HCT116 (cell line): ENCODE results near the gene FOXB1. TPM values are rescaled to one million over a fixed set of nuclear protein-coding genes. Genes with fewer than 3 reads are reported as not detected.

Experiments used
- ATAC-seq: fragments of 200-7000 bp; cut with Tn5 transposase; 2 replicates; pipeline ENCODE4 v1.9.1; 2020; ENCODE audit warnings: mild to moderate bottlenecking, moderate library complexity
- BruUV-seq: library from RNA; stranded (reverse); fragments of 400-500 nt; replicated peaks from 2 replicates; lab custom pipeline; 2021; lab: Mats Ljungman, UMichigan
- CTCF ChIA-PET: fragments of 300-600 bp; sonication (Branson Sonifier 250); formaldehyde crosslinking; loops from one replicate; lab custom pipeline; 2021; ENCODE audit warnings: antibody characterized with exemption; lab: Charles Lee
- POLR2A ChIA-PET: fragments of 300-600, 350-600 bp; sonication (Branson Sonifier 250); formaldehyde crosslinking; loops from one replicate; lab custom pipeline; 2021; ENCODE audit warnings: antibody characterized with exemption; lab: Charles Lee
- RAD21 ChIA-PET, 2 experiments: fragments of 300-600 bp; sonication (Branson Sonifier 250); formaldehyde crosslinking; loops; one replicate each; lab custom pipeline; 2023; ENCODE audit warnings: low total read pairs in 2 of 2; ENCODE audit not compliant: uncharacterized antibody in 2 of 2, unreplicated experiment in 2 of 2, low non-redundant PET in 1 of 2; lab: Charles Lee
- DNase-seq: peaks from one replicate; pipeline ENCODE4 v3.0.0-alpha.2; 2010; ENCODE audit warnings: low read depth, low spot score
- H2AFZ ChIP-seq: fragments of 200-600 bp; shearing (Covaris generic), sonication (generic); 2 replicates; pipeline ENCODE4 v1.6.1; 2017; ENCODE audit warnings: low read depth, mixed run types, mixed read lengths, antibody characterized with exemption, low read length; ENCODE audit not compliant: poor library complexity, severe bottlenecking
- H3K27ac ChIP-seq: 2 replicates; pipeline ENCODE4 v1.5.1; 2012; ENCODE audit warnings: low read depth, low read length
- H3K27me3 ChIP-seq: fragments of 200-600 bp; sonication (generic); 2 replicates; pipeline ENCODE4 v1.6.1; 2016; ENCODE audit warnings: mixed run types, low read length, mixed read lengths; ENCODE audit not compliant: insufficient read depth
- H3K36me3 ChIP-seq, 2 experiments: fragments of 200-500 bp in 1 of 2; fragments of 200-600 bp in 1 of 2; sonication (Bioruptor generic) in 1 of 2; sonication (generic) in 1 of 2; 2 replicates each; pipeline versions ENCODE4 v1.5.1 to v1.6.1; 2014 to 2016; ENCODE audit warnings: low read length in 2 of 2, inconsistent platforms in 1 of 2, mixed read lengths in 1 of 2, mixed run types in 1 of 2; ENCODE audit not compliant: insufficient read depth in 2 of 2, control insufficient read depth in 1 of 2
- H3K4me1 ChIP-seq, 2 experiments: fragments of 200-600 bp in 1 of 2; sonication (generic) in 1 of 2; 2 replicates each; pipeline versions ENCODE4 v1.5.1 to v1.6.1; 2012 to 2017; ENCODE audit warnings: low read length in 2 of 2, inconsistent platforms in 1 of 2, mild to moderate bottlenecking in 1 of 2, mixed read lengths in 1 of 2, mixed run types in 1 of 2, moderate library complexity in 1 of 2; ENCODE audit not compliant: insufficient read depth in 2 of 2, control insufficient read depth in 1 of 2
- H3K4me2 ChIP-seq: fragments of 200-600 bp; sonication (generic); 2 replicates; pipeline ENCODE4 v1.6.1; 2017; ENCODE audit warnings: mixed run types, low read length, mixed read lengths
- H3K4me3 ChIP-seq, 2 experiments: fragments of 200-600 bp in 1 of 2; sonication (generic) in 1 of 2; replicated peaks in 1 of 2; 2 replicates each; pipeline ENCODE4 v1.5.1; 2011 to 2016; ENCODE audit warnings: low read length in 2 of 2, control low read depth in 1 of 2, low read depth in 1 of 2, mild to moderate bottlenecking in 1 of 2, mixed read lengths in 1 of 2, mixed run types in 1 of 2
- H3K79me2 ChIP-seq: fragments of 200-600 bp; sonication (generic); 2 replicates; pipeline ENCODE4 v1.6.1; 2017; ENCODE audit warnings: mild to moderate bottlenecking, mixed run types, low read length, moderate library complexity, mixed read lengths; ENCODE audit not compliant: insufficient read depth
- H3K9ac ChIP-seq: fragments of 200-600 bp; sonication (generic); 2 replicates; pipeline ENCODE4 v1.6.1; 2016; ENCODE audit warnings: low read length, mixed read lengths
- H3K9me2 ChIP-seq: fragments of 200-600 bp; sonication (generic), shearing (Covaris generic); 2 replicates; pipeline ENCODE4 v1.6.1; 2017; ENCODE audit warnings: mixed run types, mild to moderate bottlenecking, moderate library complexity; ENCODE audit not compliant: insufficient read depth
- H3K9me3 ChIP-seq, 2 experiments: fragments of 200-500 bp in 1 of 2; fragments of 200-600 bp in 1 of 2; sonication (Bioruptor generic) in 1 of 2; sonication (generic) in 1 of 2; 2 replicates each; pipeline ENCODE4 v1.6.1; 2014 to 2017; ENCODE audit warnings: low read length in 2 of 2, mixed read lengths in 2 of 2, inconsistent platforms in 1 of 2, low read depth in 1 of 2, mild to moderate bottlenecking in 1 of 2, mixed run types in 1 of 2, moderate library complexity in 1 of 2; ENCODE audit not compliant: control insufficient read depth in 1 of 2, insufficient read depth in 1 of 2
- H4K20me1 ChIP-seq: fragments of 200-600 bp; sonication (generic), shearing (Covaris generic); 2 replicates; pipeline ENCODE4 v1.6.1; 2017; ENCODE audit warnings: mixed run types, mild to moderate bottlenecking, moderate library complexity; ENCODE audit not compliant: insufficient read depth
- ATF3 ChIP-seq: IDR thresholded peaks from 2 replicates; pipeline ENCODE4 v1.6.1; 2012
- CBX3 ChIP-seq: IDR thresholded peaks from 2 replicates; pipeline ENCODE4 v1.6.1; 2012; ENCODE audit warnings: low read depth
- CEBPB ChIP-seq: IDR thresholded peaks from 2 replicates; pipeline ENCODE4 v1.6.1; 2012; ENCODE audit warnings: low read depth
- ELF1 ChIP-seq: IDR thresholded peaks from 2 replicates; pipeline ENCODE4 v1.6.1; 2012; ENCODE audit warnings: low read depth, borderline replicate concordance
- EZH2phosphoT487 ChIP-seq: fragments of 200-600 bp; IDR thresholded peaks from 2 replicates; pipeline ENCODE4 v1.6.1; 2018; ENCODE audit warnings: antibody characterized with exemption, borderline replicate concordance
- FOSL1 ChIP-seq: IDR thresholded peaks from 2 replicates; pipeline ENCODE4 v1.6.1; 2012; ENCODE audit warnings: low read depth
- JUND ChIP-seq: IDR thresholded peaks from 2 replicates; pipeline ENCODE4 v1.6.1; 2012
- POLR2AphosphoS5 ChIP-seq: IDR thresholded peaks from 2 replicates; pipeline ENCODE4 v1.6.1; 2011; ENCODE audit warnings: mild to moderate bottlenecking, low read depth, low read length, moderate library complexity
- RAD21 ChIP-seq: IDR thresholded peaks from 2 replicates; pipeline ENCODE4 v1.6.1; 2012; ENCODE audit warnings: low read depth, mild to moderate bottlenecking
- SIN3A ChIP-seq: IDR thresholded peaks from 2 replicates; pipeline ENCODE4 v1.6.1; 2012; ENCODE audit warnings: low read depth
- SP1 ChIP-seq: IDR thresholded peaks from 2 replicates; pipeline ENCODE4 v1.6.1; 2012; ENCODE audit warnings: low read depth
- TCF7L2 ChIP-seq: IDR thresholded peaks from 2 replicates; pipeline ENCODE4 v1.7.0; 2011; ENCODE audit warnings: borderline replicate concordance, inconsistent platforms; ENCODE audit not compliant: insufficient read depth, insufficient read length; ENCODE audit errors: extremely low read depth
- YY1 ChIP-seq: IDR thresholded peaks from 2 replicates; pipeline ENCODE4 v1.6.1; 2011; ENCODE audit warnings: low read length, low read depth, moderate library complexity, mild to moderate bottlenecking; ENCODE audit not compliant: insufficient replicate concordance; ENCODE audit errors: extremely low read depth
- ZBTB33 ChIP-seq: IDR thresholded peaks from 2 replicates; pipeline ENCODE4 v1.6.1; 2011; ENCODE audit warnings: mild to moderate bottlenecking, low read length, moderate library complexity; ENCODE audit not compliant: insufficient replicate concordance; ENCODE audit errors: extremely low read depth
- ZFX ChIP-seq: fragments of 450-650 bp; IDR thresholded peaks from 2 replicates; pipeline ENCODE4 v1.6.1; 2017
- ZNF274 ChIP-seq: fragments of 200-500 bp; sonication (Bioruptor generic); IDR thresholded peaks from 2 replicates; pipeline ENCODE4 v1.6.1; 2014; ENCODE audit warnings: mild to moderate bottlenecking, low read depth, low read length, inconsistent platforms
- intact Hi-C: fragments of 100-400 bp; cut with micrococcal nuclease; formaldehyde crosslinking; loops from 2 replicates; pipeline ENCODE4 v1.10.0; 2022
- total RNA-seq: library from RNA; stranded (reverse); gene quantifications from one replicate; pipeline ENCODE4 v1.2.1, GENCODE V29; 2021; ENCODE audit not compliant: unreplicated experiment
- TF ChIP-seq, protein P1 (sequence below), 3 experiments: fragments of 200-600 bp in 1 of 3; sonication (generic) in 1 of 3; IDR thresholded peaks in 2 of 3; conservative IDR thresholded peaks in 1 of 3; 2 replicates each; pipeline ENCODE4 v1.5.1; 2012 to 2017; ENCODE audit warnings: low read depth in 2 of 3, low read length in 2 of 3, antibody characterized with exemption in 1 of 3, borderline replicate concordance in 1 of 3, control low read depth in 1 of 3, mild to moderate bottlenecking in 1 of 3, mixed read lengths in 1 of 3, mixed run types in 1 of 3, moderate library complexity in 1 of 3; ENCODE audit not compliant: insufficient read depth in 1 of 3
- TF ChIP-seq, protein P2 (sequence below): IDR thresholded peaks from 2 replicates; pipeline ENCODE4 v1.6.1; 2012; ENCODE audit warnings: low read depth
- TF ChIP-seq, protein P3 (sequence below): IDR thresholded peaks from 2 replicates; pipeline ENCODE4 v1.6.1; 2012

FOXB1 gene
- total RNA-seq, 1 experiment from 2014 or later: not detected

GRCh38 chr15:59998305-59998949 is 5.7 kb upstream of the FOXB1 start:
- BruUV-seq: no TSS peak
- Histone ChIP-seq H2AFZ (no peak overlapping the region), H3K4me3 (no peak overlapping the region), H3K27ac (no peak overlapping the region), H3K4me1 (no peaks in the 10 kb centered on the region), H3K4me2 (no peak overlapping the region), H3K27me3 (peaks cover 30% of the 10 kb centered on the region), H3K9me3 (no peaks in the 10 kb centered on the region), H3K9me2 (no peaks in the 10 kb centered on the region), H3K36me3 (no peaks in the 10 kb centered on the region), H3K79me2 (no peaks in the 10 kb centered on the region), H4K20me1 (no peaks in the 10 kb centered on the region), H3K9ac (no peak overlapping the region)
- DNase-seq: no peak
- ChIA-PET POLR2A (no interaction called here), CTCF (no interaction called here), RAD21 (no interaction called here)
- intact Hi-C loops: no loop called here
- ATAC-seq: no peak
- no peak for TF ChIP-seq CBX3
- no peak for TF ChIP-seq ZFX
- TF ChIP-seq RAD21: no peak
- TF ChIP-seq FOSL1: no peak
- no peak for TF ChIP-seq CEBPB
- no peak for TF ChIP-seq EZH2phosphoT487
- no peak for TF ChIP-seq ELF1
- TF ChIP-seq, protein P1, sequence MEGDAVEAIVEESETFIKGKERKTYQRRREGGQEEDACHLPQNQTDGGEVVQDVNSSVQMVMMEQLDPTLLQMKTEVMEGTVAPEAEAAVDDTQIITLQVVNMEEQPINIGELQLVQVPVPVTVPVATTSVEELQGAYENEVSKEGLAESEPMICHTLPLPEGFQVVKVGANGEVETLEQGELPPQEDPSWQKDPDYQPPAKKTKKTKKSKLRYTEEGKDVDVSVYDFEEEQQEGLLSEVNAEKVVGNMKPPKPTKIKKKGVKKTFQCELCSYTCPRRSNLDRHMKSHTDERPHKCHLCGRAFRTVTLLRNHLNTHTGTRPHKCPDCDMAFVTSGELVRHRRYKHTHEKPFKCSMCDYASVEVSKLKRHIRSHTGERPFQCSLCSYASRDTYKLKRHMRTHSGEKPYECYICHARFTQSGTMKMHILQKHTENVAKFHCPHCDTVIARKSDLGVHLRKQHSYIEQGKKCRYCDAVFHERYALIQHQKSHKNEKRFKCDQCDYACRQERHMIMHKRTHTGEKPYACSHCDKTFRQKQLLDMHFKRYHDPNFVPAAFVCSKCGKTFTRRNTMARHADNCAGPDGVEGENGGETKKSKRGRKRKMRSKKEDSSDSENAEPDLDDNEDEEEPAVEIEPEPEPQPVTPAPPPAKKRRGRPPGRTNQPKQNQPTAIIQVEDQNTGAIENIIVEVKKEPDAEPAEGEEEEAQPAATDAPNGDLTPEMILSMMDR (IDR thresholded peaks at IDR 0.05 in 2 of 3, conservative IDR thresholded peaks at IDR 0.05 in 1 of 3; ENCODE audit: borderline replicate concordance in 1 of 3, insufficient read depth in 1 of 3, low read depth in 2 of 3, low read length in 2 of 3): no peak
- TF ChIP-seq TCF7L2: no peak
- TF ChIP-seq ATF3: no peak
- no peak for TF ChIP-seq SP1
- TF ChIP-seq JUND: no peak
- no peak for TF ChIP-seq ZNF274
- no peak for TF ChIP-seq POLR2AphosphoS5
- TF ChIP-seq YY1: no peak
- no peak for TF ChIP-seq ZBTB33
- TF ChIP-seq SIN3A: no peak
- TF ChIP-seq, protein P2, sequence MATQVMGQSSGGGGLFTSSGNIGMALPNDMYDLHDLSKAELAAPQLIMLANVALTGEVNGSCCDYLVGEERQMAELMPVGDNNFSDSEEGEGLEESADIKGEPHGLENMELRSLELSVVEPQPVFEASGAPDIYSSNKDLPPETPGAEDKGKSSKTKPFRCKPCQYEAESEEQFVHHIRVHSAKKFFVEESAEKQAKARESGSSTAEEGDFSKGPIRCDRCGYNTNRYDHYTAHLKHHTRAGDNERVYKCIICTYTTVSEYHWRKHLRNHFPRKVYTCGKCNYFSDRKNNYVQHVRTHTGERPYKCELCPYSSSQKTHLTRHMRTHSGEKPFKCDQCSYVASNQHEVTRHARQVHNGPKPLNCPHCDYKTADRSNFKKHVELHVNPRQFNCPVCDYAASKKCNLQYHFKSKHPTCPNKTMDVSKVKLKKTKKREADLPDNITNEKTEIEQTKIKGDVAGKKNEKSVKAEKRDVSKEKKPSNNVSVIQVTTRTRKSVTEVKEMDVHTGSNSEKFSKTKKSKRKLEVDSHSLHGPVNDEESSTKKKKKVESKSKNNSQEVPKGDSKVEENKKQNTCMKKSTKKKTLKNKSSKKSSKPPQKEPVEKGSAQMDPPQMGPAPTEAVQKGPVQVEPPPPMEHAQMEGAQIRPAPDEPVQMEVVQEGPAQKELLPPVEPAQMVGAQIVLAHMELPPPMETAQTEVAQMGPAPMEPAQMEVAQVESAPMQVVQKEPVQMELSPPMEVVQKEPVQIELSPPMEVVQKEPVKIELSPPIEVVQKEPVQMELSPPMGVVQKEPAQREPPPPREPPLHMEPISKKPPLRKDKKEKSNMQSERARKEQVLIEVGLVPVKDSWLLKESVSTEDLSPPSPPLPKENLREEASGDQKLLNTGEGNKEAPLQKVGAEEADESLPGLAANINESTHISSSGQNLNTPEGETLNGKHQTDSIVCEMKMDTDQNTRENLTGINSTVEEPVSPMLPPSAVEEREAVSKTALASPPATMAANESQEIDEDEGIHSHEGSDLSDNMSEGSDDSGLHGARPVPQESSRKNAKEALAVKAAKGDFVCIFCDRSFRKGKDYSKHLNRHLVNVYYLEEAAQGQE: no peak
- TF ChIP-seq, protein P3, sequence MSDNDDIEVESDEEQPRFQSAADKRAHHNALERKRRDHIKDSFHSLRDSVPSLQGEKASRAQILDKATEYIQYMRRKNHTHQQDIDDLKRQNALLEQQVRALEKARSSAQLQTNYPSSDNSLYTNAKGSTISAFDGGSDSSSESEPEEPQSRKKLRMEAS: no peak
